ENCODE measurements around the gene RIPPLY2. TPM values are rescaled to one million over a fixed set of nuclear protein-coding genes. Genes with fewer than 3 reads are reported as not detected.

The RIPPLY2 gene
- total RNA-seq, 4 donors from 2014 or later: not detected

DNA sequence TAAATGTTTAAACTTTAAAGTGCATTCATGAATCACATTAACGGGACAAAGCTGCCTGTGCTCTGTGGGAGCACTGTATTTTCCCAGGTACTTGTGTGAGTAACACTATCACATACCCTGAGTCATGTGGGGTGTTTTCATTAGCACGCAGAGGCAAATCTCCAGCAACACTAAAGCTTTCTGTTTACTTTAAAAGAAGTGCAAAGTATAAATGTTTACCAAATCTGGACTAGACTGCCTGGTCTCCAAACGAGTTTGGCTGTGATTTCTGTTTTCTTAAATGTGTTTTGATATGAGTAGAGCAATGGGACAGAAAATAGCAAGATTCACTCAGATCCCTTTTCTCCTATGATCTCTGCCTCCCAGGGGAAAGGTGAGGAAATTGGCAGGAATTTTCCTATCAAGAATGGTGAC, 28.8 kb upstream of the RIPPLY2 start:
- TF ChIP-seq CTCF (IDR thresholded peaks at IDR 0.05; ENCODE audit: low read depth): no peak

DNA sequence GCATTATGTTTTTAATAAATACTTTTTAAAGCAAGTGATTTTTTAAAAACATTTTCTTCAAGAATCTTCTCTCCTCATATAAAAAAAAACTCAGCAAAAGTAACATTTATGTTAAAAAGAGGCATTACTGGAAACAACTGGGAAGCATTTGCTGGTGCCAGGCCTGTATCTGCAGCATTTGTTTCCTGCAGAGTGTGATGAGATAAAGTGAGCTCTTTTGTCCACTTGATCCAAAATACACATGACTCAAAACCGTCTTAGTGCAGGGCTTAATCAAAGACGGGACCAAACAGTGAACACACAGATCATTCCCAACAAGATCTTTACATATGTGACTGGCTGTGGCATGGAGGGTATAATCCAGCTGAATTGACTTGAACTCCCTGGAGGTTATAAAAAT, 28.3 kb upstream of the RIPPLY2 start:
- no peak for TF ChIP-seq CTCF (IDR thresholded peaks at IDR 0.05; ENCODE audit: low read depth)

DNA sequence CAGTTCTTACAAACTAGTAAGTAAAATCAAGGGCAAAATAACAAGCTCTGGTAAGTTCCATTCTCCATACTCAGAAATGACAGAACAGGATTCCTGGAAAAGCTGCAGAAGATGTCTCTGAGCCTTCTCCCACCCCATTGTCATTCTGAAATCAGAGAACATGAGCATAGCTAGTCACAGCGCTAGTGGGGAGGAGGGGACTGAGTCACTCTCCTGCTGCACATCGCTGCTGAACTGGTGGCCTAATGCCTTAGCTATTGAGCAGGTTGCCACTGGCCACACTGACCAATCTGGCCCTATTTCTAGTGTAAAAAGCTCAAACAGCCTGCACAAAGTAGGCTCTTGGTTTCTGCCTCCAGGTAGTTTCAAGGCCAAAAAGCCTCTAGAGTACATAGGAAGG, 26.1 kb upstream of the RIPPLY2 start:
- no peak for TF ChIP-seq CTCF (IDR thresholded peaks at IDR 0.05; ENCODE audit: low read depth)

GRCh38 chr6:83838727-83839126, 14.4 kb upstream of the RIPPLY2 start:
- TF ChIP-seq CTCF (IDR thresholded peaks at IDR 0.05; ENCODE audit: low read depth): no peak

DNA sequence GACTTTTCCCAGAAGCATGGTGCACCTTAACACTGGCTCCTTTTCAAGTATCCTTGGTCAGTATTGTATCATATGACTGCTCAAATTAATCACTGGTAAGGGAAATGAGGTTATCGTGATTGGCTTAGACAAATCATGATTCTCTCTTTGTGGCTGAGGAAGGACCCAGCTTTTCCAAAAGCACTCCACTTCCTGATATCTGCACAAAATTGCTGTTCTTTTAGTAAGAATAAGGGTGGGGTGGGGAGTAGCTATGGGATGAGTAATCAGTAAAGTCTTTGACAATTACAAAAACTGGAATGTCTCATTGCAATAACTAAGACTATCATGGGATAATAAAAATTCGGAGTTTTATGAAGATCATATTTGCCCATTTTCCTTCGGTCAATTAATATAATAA, 9.0 kb upstream of the RIPPLY2 start:
- TF ChIP-seq CTCF (IDR thresholded peaks at IDR 0.05; ENCODE audit: low read depth): no peak

DNA sequence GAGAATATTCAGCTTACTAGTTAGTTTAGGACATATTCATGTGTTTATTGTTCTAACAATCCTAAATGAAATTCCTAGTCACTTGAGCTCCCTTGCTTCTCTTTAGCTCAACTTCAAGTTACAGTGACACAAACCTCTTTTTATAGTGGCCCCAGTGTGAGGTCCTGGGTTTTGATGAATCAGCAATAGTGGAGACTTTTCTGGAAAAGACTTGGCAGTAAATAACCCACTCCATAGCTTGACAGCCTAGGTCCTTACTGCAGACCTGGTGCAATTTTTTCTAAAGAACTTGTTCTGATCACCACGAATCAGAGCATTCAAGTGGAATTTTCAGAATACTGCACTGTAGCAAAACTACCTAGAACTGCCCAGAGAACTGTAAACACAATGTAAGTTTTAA, 6.9 kb upstream of the RIPPLY2 start:
- TF ChIP-seq CTCF (IDR thresholded peaks at IDR 0.05; ENCODE audit: low read depth): no peak

DNA sequence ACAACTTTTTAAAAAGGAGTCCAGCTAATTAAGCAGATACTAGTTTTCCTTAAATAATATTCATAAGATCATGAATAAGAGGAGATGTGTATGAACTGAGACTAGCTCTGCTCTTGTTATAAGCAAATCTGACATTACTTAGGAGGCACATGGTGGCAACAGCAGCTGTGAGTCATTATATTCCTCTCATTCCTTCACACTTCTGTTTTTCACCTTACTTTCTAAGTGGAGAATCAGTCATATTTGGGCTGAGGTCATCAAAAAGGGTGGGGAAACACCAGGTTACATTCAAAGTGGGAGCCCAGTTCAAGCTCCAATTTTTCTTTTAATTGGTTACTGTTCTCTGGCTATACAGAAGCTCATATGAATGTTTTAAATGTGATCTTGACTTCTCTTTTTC, 6.0 kb upstream of the RIPPLY2 start:
- no peak for TF ChIP-seq CTCF (IDR thresholded peaks at IDR 0.05; ENCODE audit: low read depth)

- TF ChIP-seq CTCF (IDR thresholded peaks at IDR 0.05; ENCODE audit: low read depth): no peak
Observed at GRCh38 chr6:83849127-83849526, 4.0 kb upstream of the RIPPLY2 start.

Measured in subcutaneous adipose tissue (tissue), 4 donors.